Hindlimb muscle (tissue), 1 donor: ENCODE data around the gene KLF9. TPM values are rescaled to one million over a fixed set of nuclear protein-coding genes. Genes with fewer than 3 reads are reported as not detected.
A peak's percentile ranks its signal among the peaks of the same experiment; 100 is the strongest.

ENCODE experiments used
- DNase-seq: peaks from one replicate; pipeline ENCODE4 v3.0.0-alpha.2; 2013
- polyA plus RNA-seq: library from polyadenylated mRNA; unstranded; fragments of 120-200 nt; gene quantifications from one replicate; pipeline ENCODE4 v1.2.1, GENCODE V29; 2013; ENCODE audit not compliant: insufficient read length

Gene KLF9
- polyA plus RNA-seq = 2.0 TPM

GRCh38 chr9:70413799-70414775 is at the start of gene KLF9:
Gene KLF9, minus strand, starts transcription at chr9:70414657. Its CDS starts 1,294 bp downstream, at chr9:70413363.
- peak; percentile 91 for DNase-seq

- no peak for DNase-seq
Measured at GRCh38 chr9:70463877-70464276, 49.4 kb upstream of the KLF9 start.

DNA sequence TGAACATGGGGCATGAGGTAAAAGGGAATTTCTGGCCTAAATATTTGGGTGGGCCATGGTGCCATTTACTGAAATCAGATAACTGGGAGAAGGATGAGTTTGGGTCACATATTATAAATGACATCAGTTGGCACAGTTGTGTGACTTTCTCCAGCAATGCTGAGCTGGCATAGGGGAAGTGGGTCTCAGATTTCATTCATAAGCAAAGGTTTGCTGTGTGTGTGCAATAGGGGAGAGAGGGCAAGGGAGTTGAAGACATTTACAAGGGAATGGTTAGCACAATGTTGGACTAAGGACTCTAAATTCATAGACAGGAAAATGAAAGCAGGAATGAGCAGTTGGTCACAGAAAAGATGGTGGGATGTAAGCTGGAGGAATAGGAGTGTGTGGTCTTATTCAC is 47.8 kb upstream of the KLF9 start:
- DNase-seq = no peak

DNA sequence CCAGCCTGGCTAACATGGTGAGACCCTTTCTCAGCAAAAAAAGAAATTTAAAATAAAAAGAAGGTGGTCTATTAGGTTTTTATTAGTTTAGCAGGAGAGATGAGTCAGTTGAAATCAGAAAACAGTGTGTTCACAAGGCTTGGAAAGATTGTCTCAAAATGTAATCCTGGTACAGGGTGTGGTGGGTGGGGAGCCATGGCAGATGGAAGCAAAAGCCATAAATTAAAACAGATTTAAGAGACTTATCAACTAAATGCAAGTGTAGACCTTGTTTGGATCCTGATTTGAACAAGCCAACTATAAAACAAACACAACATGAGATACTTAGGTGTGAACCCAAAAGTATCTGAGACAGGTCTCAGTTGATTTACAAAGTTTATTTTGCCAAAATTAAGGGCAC is 42.8 kb upstream of the KLF9 start:
- no peak for DNase-seq

- DNase-seq = no peak
Measured at GRCh38 chr9:70455993-70456704, 41.7 kb upstream of the KLF9 start.

DNA sequence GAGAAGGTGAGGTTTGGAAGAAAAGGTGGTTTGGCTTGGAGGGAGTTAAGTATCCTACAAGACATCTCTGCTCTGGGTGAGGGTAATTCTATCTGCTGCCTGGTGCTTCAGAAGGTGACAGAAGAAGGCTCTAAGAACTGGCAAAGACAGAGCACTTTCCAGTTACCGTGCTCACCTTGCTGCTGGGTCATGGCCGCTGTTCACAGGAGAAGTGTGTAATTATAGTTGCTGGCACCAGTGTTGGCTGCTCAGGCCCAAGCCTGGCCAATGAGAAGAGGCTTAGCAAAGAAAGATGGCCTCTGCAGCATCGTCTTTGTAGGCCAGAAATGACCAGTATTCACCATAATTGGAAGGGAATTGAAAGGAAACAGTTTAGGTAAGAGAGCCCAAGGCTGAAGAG is 37.9 kb upstream of the KLF9 start:
- no peak for DNase-seq

- no peak for DNase-seq
Measured at GRCh38 chr9:70451765-70452164, 37.3 kb upstream of the KLF9 start.

- no peak for DNase-seq
Measured at GRCh38 chr9:70450738-70451137, 36.3 kb upstream of the KLF9 start.

- DNase-seq = no peak
Measured at GRCh38 chr9:70449461-70449860, 35.0 kb upstream of the KLF9 start.

- no peak for DNase-seq
Measured at GRCh38 chr9:70448919-70449318, 34.5 kb upstream of the KLF9 start.

DNA sequence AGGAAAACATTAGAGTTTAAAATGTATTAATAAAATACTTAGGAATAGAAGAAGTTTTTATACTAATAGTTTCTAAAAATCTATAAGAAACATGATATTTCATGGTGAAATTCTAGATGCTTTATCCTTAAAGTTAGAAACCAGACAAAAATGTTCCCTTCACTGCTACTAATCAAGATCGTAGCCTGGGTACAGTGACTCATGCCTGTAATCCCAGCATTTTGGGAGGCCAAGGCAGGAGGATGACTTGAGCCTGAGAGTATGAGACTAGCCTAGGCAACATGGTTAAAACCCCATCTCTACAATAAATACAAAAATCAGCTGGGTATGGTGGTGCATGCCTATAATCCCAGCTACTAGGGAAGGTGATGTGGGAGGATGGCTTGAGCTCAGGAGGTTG is 30.4 kb upstream of the KLF9 start:
- DNase-seq = no peak

DNA sequence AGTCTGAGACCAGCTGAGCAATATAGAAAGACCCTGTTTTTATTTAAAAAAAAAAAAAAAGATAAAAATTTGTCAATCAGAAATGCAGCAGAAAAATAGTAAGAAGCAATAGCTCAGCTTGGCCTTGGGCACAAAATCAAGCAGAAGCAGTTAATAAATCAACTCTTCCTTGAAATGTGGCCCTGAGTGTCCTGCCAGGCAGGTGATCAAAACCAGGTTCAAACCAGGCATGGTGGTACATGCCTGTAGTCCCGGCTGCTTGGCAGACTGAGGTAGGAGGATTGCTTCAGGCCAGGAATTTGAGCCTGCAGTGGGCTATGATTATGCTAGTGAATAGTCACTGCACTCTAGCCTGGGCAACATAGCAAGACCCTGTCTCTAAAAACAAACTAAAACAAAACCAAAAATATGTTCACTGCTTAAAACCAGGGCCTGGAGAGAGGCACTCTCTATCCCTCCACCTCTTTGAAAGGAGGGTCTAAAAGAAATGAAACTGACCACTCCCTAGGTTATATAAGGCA is 27.9 kb upstream of the KLF9 start:
- DNase-seq = no peak

DNA sequence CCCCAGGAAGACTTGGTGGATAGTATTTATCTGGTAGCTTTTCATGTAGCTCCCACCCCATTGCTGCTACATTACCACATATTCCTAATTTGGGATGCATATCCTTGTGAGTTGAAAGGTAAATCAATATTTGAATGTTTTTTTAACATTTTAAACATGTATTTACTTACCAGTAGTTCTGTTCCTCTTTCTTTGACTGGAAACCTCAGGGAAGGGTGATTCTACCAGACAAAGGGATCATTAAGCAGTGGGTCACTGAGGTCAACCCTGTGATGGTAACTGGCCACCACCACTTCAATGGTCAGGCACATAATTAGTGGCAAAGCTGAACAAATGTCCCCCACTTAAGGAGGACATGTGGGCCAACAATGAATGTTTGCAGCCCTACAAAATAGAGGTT is 27.2 kb upstream of the KLF9 start:
- no peak for DNase-seq

- no peak for DNase-seq
Measured at GRCh38 chr9:70439991-70440706, 25.7 kb upstream of the KLF9 start.

DNA sequence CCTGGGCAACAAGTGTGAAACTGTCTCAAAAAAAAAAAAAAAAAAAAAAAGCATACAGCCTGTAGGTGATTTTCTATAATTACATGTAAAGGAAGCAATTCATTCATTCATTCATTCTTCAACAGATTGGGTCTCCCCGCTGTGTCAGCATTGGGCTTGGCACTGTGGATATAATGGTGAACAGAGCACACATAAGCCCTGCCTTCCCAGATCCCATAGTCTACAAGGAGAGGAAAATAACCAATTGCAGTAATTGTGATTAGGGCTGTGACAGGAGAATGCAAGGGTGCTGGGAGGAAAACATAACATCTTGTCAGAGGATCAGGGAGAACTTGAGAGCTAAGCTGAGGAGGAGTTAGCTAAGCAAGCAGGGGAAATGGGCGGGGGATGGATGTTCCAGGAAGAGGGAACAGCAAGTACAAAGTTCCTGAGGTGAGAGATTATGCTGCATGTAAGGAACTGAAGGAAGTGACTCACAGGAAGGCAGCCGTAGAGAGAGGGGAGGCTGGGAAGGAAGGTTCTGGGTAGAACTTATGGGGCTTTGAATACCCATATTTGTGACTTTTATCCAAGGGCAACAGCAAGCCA is 24.0 kb upstream of the KLF9 start:
- no peak for DNase-seq

- DNase-seq = peak; percentile 73
Measured at GRCh38 chr9:70435948-70436347, 21.5 kb upstream of the KLF9 start.

- no peak for DNase-seq
Measured at GRCh38 chr9:70429899-70430298, 15.4 kb upstream of the KLF9 start.

GRCh38 chr9:70428781-70429180 is 14.3 kb upstream of the KLF9 start:
- no peak for DNase-seq

GRCh38 chr9:70427161-70427945 is 12.9 kb upstream of the KLF9 start:
- DNase-seq = no peak

DNA sequence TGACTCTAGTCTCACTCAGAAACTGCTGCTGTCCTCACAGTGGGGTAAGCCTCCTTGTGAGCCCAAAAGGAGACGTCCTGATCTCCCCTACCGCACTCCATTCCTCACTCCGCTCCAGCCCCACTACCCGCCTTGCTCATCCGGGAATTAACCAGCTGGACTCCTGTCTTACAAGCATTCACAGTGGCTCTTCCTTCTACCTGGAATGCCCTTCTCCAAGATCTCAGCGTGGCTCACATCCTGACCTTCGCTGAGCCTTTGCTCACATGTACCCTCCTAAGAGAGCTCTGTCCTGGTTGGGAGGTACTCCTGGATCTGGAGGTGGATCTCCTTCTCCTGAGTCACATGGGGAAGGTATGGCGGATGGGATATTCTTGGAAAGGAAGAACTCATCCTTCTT is 10.7 kb upstream of the KLF9 start:
- DNase-seq = no peak

- DNase-seq = no peak
Measured at GRCh38 chr9:70422371-70423043, 8.1 kb upstream of the KLF9 start.
